Measurements from ENCODE around the gene RPRD1A.

GRCh38 chr18:35983818-35984217 is 83.5 kb downstream of the RPRD1A start:
- TF ChIP-seq JUND (IDR thresholded peaks at IDR 0.05) = no peak
- no peak for TF ChIP-seq YY1 (IDR thresholded peaks at IDR 0.05)
- TF ChIP-seq CTCF (IDR thresholded peaks at IDR 0.05; ENCODE audit: low read depth, low read length, missing input control) = no peak
- TF ChIP-seq ATF3 (IDR thresholded peaks at IDR 0.05) = no peak

All from liver (tissue), 3 donors.